Fibroblast of villous mesenchyme (primary cell): Measurements from ENCODE around the gene MKNK2. TPM values are rescaled to one million over a fixed set of nuclear protein-coding genes. Genes with fewer than 3 reads are reported as not detected.

ENCODE experiments used
- DNase-seq: peaks from one replicate; pipeline ENCODE4 v3.0.0-alpha.2; 2010; ENCODE audit warnings: low read depth
- H3K4me3 ChIP-seq: 2 replicates; pipeline ENCODE4 v1.5.1; 2011; ENCODE audit warnings: low read depth, mild to moderate bottlenecking, low read length
- total RNA-seq: library from RNA; depleted of rRNA; stranded (reverse); fragments of >200 nt; gene quantifications from 2 replicates; pipeline ENCODE4 v1.2.3, GENCODE V29; 2012
- TF ChIP-seq, protein P1 (sequence below): IDR thresholded peaks from 2 replicates; pipeline ENCODE4 v1.5.1; 2012; ENCODE audit warnings: low read depth, mild to moderate bottlenecking, low read length; ENCODE audit not compliant: insufficient read depth

The MKNK2 gene
- total RNA-seq, 1 donor: 59.2 TPM

DNA sequence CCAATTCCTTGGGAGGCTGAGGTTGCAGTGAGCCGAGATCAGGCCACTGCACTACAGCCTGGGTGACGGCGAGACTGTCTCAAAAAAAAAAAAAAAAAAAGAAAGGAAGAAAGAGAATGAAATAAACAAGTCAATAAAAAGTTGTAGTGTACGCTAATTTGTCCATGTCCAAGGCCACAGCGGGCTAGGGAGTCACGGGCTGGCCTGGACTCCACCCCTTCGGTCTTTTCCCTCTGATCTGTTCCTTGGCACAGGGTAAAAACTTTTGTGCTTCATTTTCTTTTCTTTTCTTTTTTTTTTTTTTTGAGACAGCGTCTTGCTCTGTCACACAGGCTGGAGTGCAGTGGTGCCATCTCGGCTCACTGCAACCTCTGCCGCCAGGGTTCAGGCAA lies 19.4 kb upstream of the MKNK2 start:
- no peak for DNase-seq
- no peak overlapping the region for H3K4me3 ChIP-seq
- TF ChIP-seq, protein P1, sequence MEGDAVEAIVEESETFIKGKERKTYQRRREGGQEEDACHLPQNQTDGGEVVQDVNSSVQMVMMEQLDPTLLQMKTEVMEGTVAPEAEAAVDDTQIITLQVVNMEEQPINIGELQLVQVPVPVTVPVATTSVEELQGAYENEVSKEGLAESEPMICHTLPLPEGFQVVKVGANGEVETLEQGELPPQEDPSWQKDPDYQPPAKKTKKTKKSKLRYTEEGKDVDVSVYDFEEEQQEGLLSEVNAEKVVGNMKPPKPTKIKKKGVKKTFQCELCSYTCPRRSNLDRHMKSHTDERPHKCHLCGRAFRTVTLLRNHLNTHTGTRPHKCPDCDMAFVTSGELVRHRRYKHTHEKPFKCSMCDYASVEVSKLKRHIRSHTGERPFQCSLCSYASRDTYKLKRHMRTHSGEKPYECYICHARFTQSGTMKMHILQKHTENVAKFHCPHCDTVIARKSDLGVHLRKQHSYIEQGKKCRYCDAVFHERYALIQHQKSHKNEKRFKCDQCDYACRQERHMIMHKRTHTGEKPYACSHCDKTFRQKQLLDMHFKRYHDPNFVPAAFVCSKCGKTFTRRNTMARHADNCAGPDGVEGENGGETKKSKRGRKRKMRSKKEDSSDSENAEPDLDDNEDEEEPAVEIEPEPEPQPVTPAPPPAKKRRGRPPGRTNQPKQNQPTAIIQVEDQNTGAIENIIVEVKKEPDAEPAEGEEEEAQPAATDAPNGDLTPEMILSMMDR: no peak

DNA sequence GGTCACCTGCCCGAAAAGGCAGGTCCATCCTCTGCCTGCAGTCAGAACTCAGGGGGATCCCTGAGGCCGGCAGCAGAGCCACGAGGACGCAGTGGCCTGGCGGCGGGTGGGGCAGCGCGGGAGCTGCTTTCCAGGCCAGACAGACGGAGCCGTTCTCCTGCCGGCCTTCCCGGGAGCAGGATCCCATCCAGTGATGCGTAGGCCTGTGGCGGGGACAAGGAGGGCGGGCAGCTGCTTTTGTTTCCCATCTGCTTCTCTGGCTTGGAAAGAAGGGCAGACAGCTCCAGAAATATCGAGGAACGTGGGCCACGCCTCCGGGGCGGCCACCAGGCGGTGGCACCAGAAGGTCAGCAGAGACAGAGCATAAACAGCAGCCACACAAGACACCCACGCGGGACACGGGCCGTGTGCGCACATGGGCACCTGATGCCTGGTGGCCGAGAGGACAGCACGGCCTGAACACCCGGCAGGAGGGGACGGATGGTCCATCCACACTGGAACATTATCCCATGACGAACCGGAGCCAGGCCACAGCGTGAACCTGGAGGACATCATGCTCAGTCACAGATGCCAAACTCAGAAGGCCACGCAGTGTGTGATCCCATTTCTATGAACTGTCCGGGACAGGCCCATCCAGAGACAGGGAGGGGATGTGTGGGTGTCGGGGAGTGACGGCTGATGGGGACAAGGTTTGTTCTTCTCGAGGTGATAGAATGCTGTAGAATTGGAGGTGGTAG lies 13.9 kb upstream of the MKNK2 start:
- DNase-seq: no peak
- no peak overlapping the region for H3K4me3 ChIP-seq
- TF ChIP-seq, protein P1: no peak

DNA sequence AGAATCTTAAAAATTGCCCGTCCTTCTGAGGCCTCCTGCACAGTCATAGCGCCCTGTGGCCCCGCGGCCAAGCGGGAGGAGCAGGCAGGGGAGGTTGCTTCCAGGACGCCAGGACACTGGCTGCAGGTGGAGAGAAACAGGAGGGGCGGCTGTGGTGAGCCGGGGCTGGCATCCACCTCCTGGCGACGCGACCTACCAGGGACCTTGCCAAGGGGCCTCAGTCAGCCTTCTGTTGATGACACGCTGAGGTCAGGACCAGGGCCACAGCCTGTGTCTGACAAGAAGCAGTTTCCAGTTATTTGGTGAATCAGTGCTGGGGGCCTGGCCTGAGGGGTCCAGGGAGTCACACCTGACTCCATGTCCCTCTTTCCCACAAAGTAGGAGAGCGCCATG lies 13.3 kb upstream of the MKNK2 start:
- DNase-seq: no peak
- no peak overlapping the region for H3K4me3 ChIP-seq
- TF ChIP-seq, protein P1: no peak

DNA sequence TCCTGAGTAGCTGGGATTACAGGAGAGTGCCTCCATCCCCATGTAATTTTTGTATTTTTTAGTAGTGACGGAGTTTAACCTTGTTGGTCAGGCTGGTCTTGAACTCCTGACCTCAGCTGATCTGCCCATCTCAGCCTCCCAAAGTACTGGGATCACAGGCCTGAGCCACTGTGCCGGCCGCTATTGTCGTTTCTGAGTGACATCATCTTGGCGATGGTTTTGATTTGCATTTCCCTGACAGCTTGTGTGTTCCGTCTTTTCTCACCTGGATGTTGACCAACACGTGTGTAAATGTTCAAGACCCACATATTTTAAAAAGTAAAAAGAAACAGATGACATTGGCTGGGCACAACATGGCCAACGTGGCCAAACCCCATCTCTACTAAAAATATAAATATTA lies 12.8 kb upstream of the MKNK2 start:
- no peak for DNase-seq
- TF ChIP-seq, protein P1: no peak

DNA sequence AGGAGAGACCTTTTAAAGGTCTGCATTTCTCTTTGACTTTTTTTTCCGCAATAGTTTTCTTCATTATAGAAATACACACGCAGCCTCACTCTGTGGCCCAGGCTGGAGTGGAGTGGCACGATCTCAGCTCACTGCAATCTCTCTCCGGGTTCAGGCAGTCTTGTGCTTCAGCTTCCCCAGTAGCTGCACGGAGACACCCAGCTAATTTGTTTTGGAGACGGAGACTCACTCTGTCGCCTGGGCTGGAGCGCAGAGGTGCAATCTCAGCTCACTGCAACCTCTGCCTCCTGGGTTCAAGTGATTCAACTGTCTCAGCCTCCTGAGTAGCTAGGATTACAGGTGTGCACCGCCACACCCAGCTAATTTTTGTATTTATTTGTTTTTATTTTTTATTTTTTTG lies 11.7 kb upstream of the MKNK2 start:
- TF ChIP-seq, protein P1: no peak
- no peak overlapping the region for H3K4me3 ChIP-seq
- DNase-seq: no peak

More for the DNA sequence above, 12.8 kb upstream of the MKNK2 start:
- no peak overlapping the region for H3K4me3 ChIP-seq

DNA sequence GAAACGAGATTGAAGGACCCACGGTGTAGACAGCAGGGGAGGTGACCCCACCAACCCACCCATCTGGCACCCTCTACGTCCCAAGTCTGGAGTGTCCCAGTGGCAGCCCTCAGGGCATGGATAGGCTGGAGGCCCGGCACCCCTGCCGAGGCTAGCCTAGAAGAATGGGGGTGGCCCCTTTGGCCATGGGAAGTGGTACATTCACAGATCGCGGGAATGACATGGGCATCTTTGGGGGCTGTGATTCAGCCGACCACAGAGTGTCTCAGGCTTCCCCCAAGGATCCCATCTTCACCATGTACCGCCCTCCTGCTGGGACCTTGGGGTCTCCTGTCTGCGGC lies 11.3 kb upstream of the MKNK2 start:
- no peak for DNase-seq
- peak overlapping the region; percentile 66 for H3K4me3 ChIP-seq
- TF ChIP-seq, protein P1: no peak
